Measurements from ENCODE around the gene MARCHF10.

The MARCHF10 gene

GRCh38 chr17:62720126-62720850 lies 87.8 kb downstream of the MARCHF10 start:
- in situ Hi-C loops (cut with MboI; ENCODE audit: low sequenced_read_pairs): no loop called here

GRCh38 chr17:62719586-62719985 lies 88.5 kb downstream of the MARCHF10 start:
- in situ Hi-C loops (cut with MboI; ENCODE audit: low sequenced_read_pairs): no loop called here

GRCh38 chr17:62718429-62718828 lies 89.7 kb downstream of the MARCHF10 start:
- in situ Hi-C loops (cut with MboI; ENCODE audit: low sequenced_read_pairs): no loop called here

GRCh38 chr17:62717889-62718288 lies 90.2 kb downstream of the MARCHF10 start:
- in situ Hi-C loops (cut with MboI; ENCODE audit: low sequenced_read_pairs): no loop called here

- in situ Hi-C loops (cut with MboI; ENCODE audit: low sequenced_read_pairs): no loop called here
Measured at GRCh38 chr17:62717589-62717855, 90.6 kb downstream of the MARCHF10 start.

GRCh38 chr17:62716834-62717588 lies 91.1 kb downstream of the MARCHF10 start:
- in situ Hi-C loops (cut with MboI; ENCODE audit: low sequenced_read_pairs): no loop called here

GRCh38 chr17:62715882-62716390 lies 92.2 kb downstream of the MARCHF10 start:
- in situ Hi-C loops (cut with MboI; ENCODE audit: low sequenced_read_pairs): no loop called here

GRCh38 chr17:62714016-62714777 lies 93.9 kb downstream of the MARCHF10 start:
- in situ Hi-C loops (cut with MboI; ENCODE audit: low sequenced_read_pairs): no loop called here

- in situ Hi-C loops (cut with MboI; ENCODE audit: low sequenced_read_pairs): no loop called here
Measured at GRCh38 chr17:62713086-62713881, 94.8 kb downstream of the MARCHF10 start.

- in situ Hi-C loops (cut with MboI; ENCODE audit: low sequenced_read_pairs): no loop called here
Measured at GRCh38 chr17:62712171-62712581, 95.9 kb downstream of the MARCHF10 start.

- in situ Hi-C loops (cut with MboI; ENCODE audit: low sequenced_read_pairs): loop anchor here (10.0 kb wide), 1 partner anchor 256 kb away; the partner anchor contains the start of gene TANC2
Measured at GRCh38 chr17:62708587-62708986, 99.5 kb downstream of the MARCHF10 start.

GRCh38 chr17:62707425-62707739 lies 100.7 kb downstream of the MARCHF10 start:
- in situ Hi-C loops (cut with MboI; ENCODE audit: low sequenced_read_pairs): loop anchor here (10.0 kb wide), 1 partner anchor 257 kb away; the partner anchor contains the start of gene TANC2

- in situ Hi-C loops (cut with MboI; ENCODE audit: low sequenced_read_pairs): loop anchor here (10.0 kb wide), 1 partner anchor 258 kb away; the partner anchor contains the start of gene TANC2
Measured at GRCh38 chr17:62706598-62707424, 101.3 kb downstream of the MARCHF10 start.

- in situ Hi-C loops (cut with MboI; ENCODE audit: low sequenced_read_pairs): loop anchor here (10.0 kb wide), 1 partner anchor 259 kb away; the partner anchor contains the start of gene TANC2
Measured at GRCh38 chr17:62705778-62706597, 102.1 kb downstream of the MARCHF10 start.

- in situ Hi-C loops (cut with MboI; ENCODE audit: low sequenced_read_pairs): loop anchor here (10.0 kb wide), 1 partner anchor 260 kb away; the partner anchor contains the start of gene TANC2
Measured at GRCh38 chr17:62705156-62705777, 102.8 kb downstream of the MARCHF10 start.

GRCh38 chr17:62704381-62704971 lies 103.6 kb downstream of the MARCHF10 start:
- in situ Hi-C loops (cut with MboI; ENCODE audit: low sequenced_read_pairs): loop anchor here (10.0 kb wide), 1 partner anchor 260 kb away; the partner anchor contains the start of gene TANC2

- in situ Hi-C loops (cut with MboI; ENCODE audit: low sequenced_read_pairs): loop anchor here (10.0 kb wide), 1 partner anchor 261 kb away; the partner anchor contains the start of gene TANC2
Measured at GRCh38 chr17:62703776-62704380, 104.2 kb downstream of the MARCHF10 start.

All from HL-60/S4 treated with retinoic acid at 250 ng/mL for 4 days and 3 days (cell line).